ENCODE results near the gene ARFGAP1. TPM values are rescaled to one million over a fixed set of nuclear protein-coding genes. Genes with fewer than 3 reads are reported as not detected.

The ARFGAP1 gene
- polyA plus RNA-seq, 2 of the 4 experiments (the other 2 are of a cell fraction) = 41.0 to 106 TPM

DNA sequence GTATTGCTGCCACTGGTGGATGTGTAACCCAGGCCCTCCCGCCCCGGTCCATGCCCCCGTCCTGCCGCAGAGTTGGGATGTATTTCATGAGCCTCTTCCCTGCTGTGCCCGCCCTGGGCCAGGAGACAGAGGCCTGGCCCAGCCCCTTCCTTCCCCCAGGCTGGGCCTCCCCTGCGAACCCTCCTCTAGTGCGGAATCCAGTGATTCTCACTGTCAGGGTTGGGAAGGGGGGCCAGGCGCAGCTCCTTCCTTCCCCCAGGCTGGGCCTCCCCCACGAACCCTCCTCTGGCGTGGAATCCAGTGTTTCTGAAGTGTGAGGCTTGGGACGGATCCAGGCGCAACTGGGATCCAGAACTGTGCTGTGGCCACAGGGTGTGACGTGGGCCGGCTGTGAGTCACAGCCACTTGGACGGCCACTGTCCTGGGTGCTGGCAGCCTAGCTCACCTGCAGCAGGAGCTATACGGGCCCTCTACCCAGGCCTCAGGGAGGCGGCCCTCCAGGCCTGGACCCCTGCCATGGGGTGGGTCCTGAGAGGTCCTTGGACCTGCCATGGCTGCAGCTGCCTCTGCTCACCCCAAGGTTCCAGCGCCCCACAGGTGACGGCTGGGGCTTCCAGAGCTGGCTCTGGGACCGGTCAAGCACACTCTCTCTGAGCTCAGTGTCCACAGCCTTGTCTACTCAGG is 48.7 kb downstream of the ARFGAP1 start:
- CTCF ChIA-PET = interaction anchor here (1.9 kb wide), 1 partner anchor 11 kb away, joined by 13 read pairs; no protein-coding TSS in a partner anchor
- peaks cover 6% of the 10 kb centered on the region; the same call in 2 of the 3 replicates for H3K4me1 ChIP-seq
- H3K9me3 ChIP-seq = no peaks in the 10 kb centered on the region
- TF ChIP-seq RFX5 (IDR thresholded peaks at IDR 0.05) (no peak), TP53 (CRISPR knock-in tag; IDR thresholded peaks at IDR 0.05) (no peak), FOXS1 (CRISPR knock-in tag; IDR thresholded peaks at IDR 0.05) (no peak), EHF (CRISPR knock-in tag; IDR thresholded peaks at IDR 0.05) (no peak), RARB (CRISPR knock-in tag; IDR thresholded peaks at IDR 0.05) (no peak), MYC (IDR thresholded peaks at IDR 0.05; ENCODE audit: borderline replicate concordance, low read length) (no peak), SREBF2 (IDR thresholded peaks at IDR 0.05) (no peak), HDAC2 (IDR thresholded peaks at IDR 0.05) (no peak), E2F6 (IDR thresholded peaks at IDR 0.05; ENCODE audit: borderline replicate concordance, low read depth) (no peak), BCL3 (IDR thresholded peaks at IDR 0.05) (no peak), JUN (IDR thresholded peaks at IDR 0.05) (no peak), KDM5A (IDR thresholded peaks at IDR 0.05) (no peak)
- no peak overlapping the region for H3K4me2 ChIP-seq
- POLR2A ChIA-PET = no interaction called here
- WGBS (ENCODE audit: missing lambda C conversion rate) = 67% methylated on average over 8 of the region's 20 CpGs
- no peak overlapping the region for H3K27ac ChIP-seq
- DNase-seq (ENCODE audit: low read depth in 1 of 2, low spot score in 1 of 2) (no peak), FAIRE-seq (no peak), ATAC-seq (peak; percentile 15 to 24; a peak in 3 of 6 replicates)
- no peak overlapping the region for H3K4me3 ChIP-seq

DNA sequence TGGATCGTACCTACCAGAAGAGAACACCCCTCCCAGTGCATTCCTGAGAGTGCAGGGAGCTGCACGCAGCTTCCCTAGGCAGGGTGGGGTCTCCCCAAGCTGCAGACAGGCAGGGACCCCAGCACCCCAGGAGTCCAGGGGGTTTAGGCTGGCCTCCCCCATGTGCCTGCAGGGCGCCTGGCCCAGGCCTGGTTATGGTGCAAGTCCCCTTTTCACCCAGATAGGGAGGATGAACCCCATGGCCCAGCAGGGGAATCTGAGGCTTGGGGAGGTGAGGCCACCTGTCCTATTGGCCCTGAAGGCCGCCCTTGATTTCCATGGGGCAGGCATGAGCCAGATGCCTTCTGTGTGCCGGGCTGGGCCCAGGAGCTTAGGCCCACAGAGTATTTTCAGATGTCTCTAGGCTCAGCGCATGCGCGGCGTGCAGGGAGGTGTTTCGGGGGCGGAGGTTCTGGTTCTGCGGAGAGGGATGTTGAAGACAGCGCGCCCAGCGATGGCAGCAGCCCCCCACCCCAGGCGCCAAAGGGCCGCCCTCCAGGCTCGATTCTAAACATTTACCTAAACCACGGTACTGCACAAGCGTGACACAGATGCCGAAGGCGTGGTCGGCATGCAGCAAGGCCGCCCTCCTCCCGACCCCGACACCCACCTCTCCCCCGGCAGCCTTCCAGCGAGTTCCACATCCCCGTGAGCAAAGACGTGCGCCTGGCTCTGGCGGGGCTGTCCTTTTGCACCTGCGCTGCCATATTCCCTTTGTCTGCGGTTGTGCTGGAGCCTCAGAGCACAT is 49.7 kb downstream of the ARFGAP1 start:
- Histone ChIP-seq H3K9me3 (no peaks in the 10 kb centered on the region), H3K4me1 (no peaks in the 10 kb centered on the region), H3K4me2 (no peak overlapping the region), H3K4me3 (no peak overlapping the region), H3K27ac (no peak overlapping the region)
- POLR2A ChIA-PET = no interaction called here
- no peak for FAIRE-seq
- 80% methylated on average over 30 of the region's 34 CpGs for WGBS (ENCODE audit: missing lambda C conversion rate)
- DNase-seq (ENCODE audit: low read depth in 1 of 2, low spot score in 1 of 2) = no peak
- no peak for TF ChIP-seq ZSCAN20 (CRISPR knock-in tag; IDR thresholded peaks at IDR 0.05)
- TF ChIP-seq RFX5 (IDR thresholded peaks at IDR 0.05) = no peak
- no peak for TF ChIP-seq POLR2AphosphoS2 (conservative IDR thresholded peaks at IDR 0.05; ENCODE audit: low read length)
- TF ChIP-seq TFCP2L1 (CRISPR knock-in tag; IDR thresholded peaks at IDR 0.05) = no peak
- TF ChIP-seq, protein P1, sequence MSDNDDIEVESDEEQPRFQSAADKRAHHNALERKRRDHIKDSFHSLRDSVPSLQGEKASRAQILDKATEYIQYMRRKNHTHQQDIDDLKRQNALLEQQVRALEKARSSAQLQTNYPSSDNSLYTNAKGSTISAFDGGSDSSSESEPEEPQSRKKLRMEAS (IDR thresholded peaks at IDR 0.05) = no peak
- no peak for TF ChIP-seq CBX2 (IDR thresholded peaks at IDR 0.05; ENCODE audit: borderline replicate concordance, low read depth)
- TF ChIP-seq HEYL (CRISPR knock-in tag; IDR thresholded peaks at IDR 0.05) = no peak
- no peak for TF ChIP-seq NPAS2 (CRISPR knock-in tag; IDR thresholded peaks at IDR 0.05; ENCODE audit: borderline replicate concordance)
- ATAC-seq = no peak
- CTCF ChIA-PET = interaction anchor here (1.0 to 1.9 kb wide), 2 partner anchors 12 to 99 kb away, joined by 4 to 13 read pairs; no protein-coding TSS in a partner anchor

DNA sequence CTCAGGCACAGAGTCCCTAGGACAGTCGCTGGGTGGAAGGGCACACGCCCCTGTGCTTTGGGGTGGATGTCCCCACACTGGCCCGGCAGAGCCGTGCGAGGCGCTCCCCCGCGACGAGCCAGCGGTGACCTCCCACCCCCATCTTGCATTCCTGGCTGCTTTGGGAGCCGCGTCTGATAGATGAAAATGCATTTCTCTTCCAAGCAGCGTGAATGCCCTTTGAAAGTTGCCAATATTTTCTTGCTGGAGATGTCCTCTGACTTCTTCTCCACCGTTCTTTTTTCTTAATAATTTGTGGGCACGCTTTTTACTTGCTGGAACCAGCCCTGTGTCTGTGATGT is 50.3 kb downstream of the ARFGAP1 start:
- FAIRE-seq (no peak), DNase-seq (ENCODE audit: low read depth in 1 of 2, low spot score in 1 of 2) (no peak), ATAC-seq (no peak)
- ChIA-PET POLR2A (no interaction called here), CTCF (interaction anchor here (1.0 kb wide), 2 partner anchors 14 to 99 kb away, joined by 3 to 4 read pairs; no protein-coding TSS in a partner anchor)
- 65% methylated on average over 15 of the region's 15 CpGs for WGBS (ENCODE audit: missing lambda C conversion rate)
- Histone ChIP-seq H3K27ac (no peak overlapping the region), H3K4me3 (no peak overlapping the region), H3K9me3 (no peaks in the 10 kb centered on the region), H3K4me1 (no peaks in the 10 kb centered on the region), H3K4me2 (no peak overlapping the region)
- TF ChIP-seq RNF2 (IDR thresholded peaks at IDR 0.05; ENCODE audit: borderline replicate concordance, low read depth) (no peak), PHF8 (IDR thresholded peaks at IDR 0.05; ENCODE audit: borderline replicate concordance, low read depth) (no peak), MAZ (IDR thresholded peaks at IDR 0.05; ENCODE audit: borderline replicate concordance, low read depth, low read length) (no peak), SMC3 (IDR thresholded peaks at IDR 0.05) (no peak), JUNB (IDR thresholded peaks at IDR 0.05) (no peak), BCL3 (IDR thresholded peaks at IDR 0.05) (no peak), CBX2 (IDR thresholded peaks at IDR 0.05; ENCODE audit: borderline replicate concordance, low read depth) (no peak), HES2 (IDR thresholded peaks at IDR 0.05) (no peak), ZC3H11A (IDR thresholded peaks at IDR 0.05) (no peak), E2F6 (IDR thresholded peaks at IDR 0.05; ENCODE audit: borderline replicate concordance, low read depth) (no peak), KDM5A (IDR thresholded peaks at IDR 0.05) (no peak), RAD21 (conservative IDR thresholded peaks at IDR 0.05 in 1 of 2, IDR thresholded peaks at IDR 0.05 in 1 of 2) (no peak)
- TF ChIP-seq, protein P2, sequence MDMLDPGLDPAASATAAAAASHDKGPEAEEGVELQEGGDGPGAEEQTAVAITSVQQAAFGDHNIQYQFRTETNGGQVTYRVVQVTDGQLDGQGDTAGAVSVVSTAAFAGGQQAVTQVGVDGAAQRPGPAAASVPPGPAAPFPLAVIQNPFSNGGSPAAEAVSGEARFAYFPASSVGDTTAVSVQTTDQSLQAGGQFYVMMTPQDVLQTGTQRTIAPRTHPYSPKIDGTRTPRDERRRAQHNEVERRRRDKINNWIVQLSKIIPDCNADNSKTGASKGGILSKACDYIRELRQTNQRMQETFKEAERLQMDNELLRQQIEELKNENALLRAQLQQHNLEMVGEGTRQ (IDR thresholded peaks at IDR 0.05) = no peak
